ENCODE measurements around the gene PON1. TPM values are rescaled to one million over a fixed set of nuclear protein-coding genes. Genes with fewer than 3 reads are reported as not detected.

The PON1 gene
- total and polyA plus RNA-seq, 12 donors = 0.54 to 103 (median 5.4) TPM; not detected in 2

DNA sequence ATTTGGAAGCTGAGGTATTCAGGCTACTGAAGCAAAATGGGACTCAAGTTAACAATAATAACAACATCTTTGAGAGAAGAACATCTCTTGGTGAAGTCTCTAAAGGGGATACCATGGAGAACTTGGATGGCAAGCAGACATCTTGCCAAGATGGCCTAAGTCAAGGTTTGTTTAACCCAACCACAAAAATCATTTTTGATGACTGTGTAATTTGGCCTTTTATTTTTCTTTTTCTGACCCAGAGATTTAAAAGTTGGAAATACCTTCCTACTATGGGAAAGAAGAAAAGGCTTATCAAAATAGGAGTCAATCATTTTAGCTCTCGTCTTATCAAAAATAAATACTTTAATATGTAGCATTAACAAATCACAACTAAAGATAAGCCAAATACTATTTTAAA, 72.4 kb downstream of the PON1 start:
- intact Hi-C loops (cut with DNase I) = no loop called here
- 81 to 93% (median 90%) methylated on average over 1 of the region's 1 CpG for WGBS, 4 donors
- no peak overlapping the region for H3K4me3 ChIP-seq

DNA sequence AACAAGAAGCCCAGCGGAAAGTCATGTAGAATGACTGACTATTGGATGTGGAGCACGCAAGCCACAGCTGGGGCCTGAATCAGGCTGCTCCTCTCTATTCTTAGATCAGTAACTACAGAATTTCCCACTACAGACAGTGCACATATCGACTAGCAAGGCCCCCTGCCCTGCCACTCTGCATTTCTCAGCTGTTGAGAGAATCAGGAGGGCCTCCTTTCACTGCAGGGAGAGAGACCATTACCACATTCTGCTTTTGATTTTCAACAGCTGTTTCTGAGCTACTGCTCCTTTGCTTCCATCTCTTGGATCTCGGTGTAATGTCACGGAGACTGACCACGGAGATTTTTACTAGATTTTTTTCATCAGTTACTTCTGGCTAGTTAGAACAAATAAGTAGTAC, 73.8 kb downstream of the PON1 start:
- no peaks in the 10 kb centered on the region for H3K36me3 ChIP-seq (replicated peaks in 1 of 2)
- TF ChIP-seq POLR2A (IDR thresholded peaks at IDR 0.05) = no peak
- TF ChIP-seq, protein P1, sequence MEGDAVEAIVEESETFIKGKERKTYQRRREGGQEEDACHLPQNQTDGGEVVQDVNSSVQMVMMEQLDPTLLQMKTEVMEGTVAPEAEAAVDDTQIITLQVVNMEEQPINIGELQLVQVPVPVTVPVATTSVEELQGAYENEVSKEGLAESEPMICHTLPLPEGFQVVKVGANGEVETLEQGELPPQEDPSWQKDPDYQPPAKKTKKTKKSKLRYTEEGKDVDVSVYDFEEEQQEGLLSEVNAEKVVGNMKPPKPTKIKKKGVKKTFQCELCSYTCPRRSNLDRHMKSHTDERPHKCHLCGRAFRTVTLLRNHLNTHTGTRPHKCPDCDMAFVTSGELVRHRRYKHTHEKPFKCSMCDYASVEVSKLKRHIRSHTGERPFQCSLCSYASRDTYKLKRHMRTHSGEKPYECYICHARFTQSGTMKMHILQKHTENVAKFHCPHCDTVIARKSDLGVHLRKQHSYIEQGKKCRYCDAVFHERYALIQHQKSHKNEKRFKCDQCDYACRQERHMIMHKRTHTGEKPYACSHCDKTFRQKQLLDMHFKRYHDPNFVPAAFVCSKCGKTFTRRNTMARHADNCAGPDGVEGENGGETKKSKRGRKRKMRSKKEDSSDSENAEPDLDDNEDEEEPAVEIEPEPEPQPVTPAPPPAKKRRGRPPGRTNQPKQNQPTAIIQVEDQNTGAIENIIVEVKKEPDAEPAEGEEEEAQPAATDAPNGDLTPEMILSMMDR (IDR thresholded peaks at IDR 0.05) = no peak
- H3K4me1 ChIP-seq (replicated peaks in 1 of 2) = peaks cover 0 to 9% of the 10 kb centered on the region in 2 donors
- H3K4me3 ChIP-seq = no peak overlapping the region
- no peak overlapping the region for H3K27ac ChIP-seq
- intact Hi-C loops (cut with DNase I) = no loop called here
- no peak for DNase-seq
- no peaks in the 10 kb centered on the region for H3K27me3 ChIP-seq
- H3K9me3 ChIP-seq (replicated peaks in 1 of 3) = no peaks in the 10 kb centered on the region
- 86 to 92% (median 90%) methylated on average over 6 of the region's 6 CpGs for whole genome bisulfite sequencing, 4 donors

More for the DNA sequence above, 72.4 kb downstream of the PON1 start:
- Histone ChIP-seq H3K4me1 (replicated peaks in 1 of 2) (peaks cover 0 to 3% of the 10 kb centered on the region in 2 donors), H3K27ac (no peak overlapping the region), H3K27me3 (no peaks in the 10 kb centered on the region), H3K9me3 (replicated peaks in 1 of 3) (no peaks in the 10 kb centered on the region), H3K36me3 (replicated peaks in 1 of 2) (no peaks in the 10 kb centered on the region)
- no peak for TF ChIP-seq POLR2A (IDR thresholded peaks at IDR 0.05)
- TF ChIP-seq, protein P1 (IDR thresholded peaks at IDR 0.05) = no peak
- DNase-seq = no peak

Small RNA genes within 50 kb of the gene (small RNA-seq; reads per million reads assigned to genes)
- gene AC004022.2 = 0 reads per million in 2 donors

Other genes with a start within 250 kb of the PON1 start
- 1 to 10 TPM; 1.2 to 6.6 (median 2.4) TPM for gene PON3, start 71.8 kb upstream of the PON1 start, total RNA-seq
- gene PON3, start 71.8 kb upstream of the PON1 start, polyA plus RNA-seq = 10 to 100 TPM in 1 of 3 donors, 1 to 10 TPM in 2; 3.2 to 18.9 (median 5.6) TPM
- 100 to 1,000 TPM; 153 to 369 (median 234) TPM for gene PON2, start 110.5 kb upstream of the PON1 start, total RNA-seq
- 100 to 1,000 TPM in 2 of 3 donors, 10 to 100 TPM in 1; 74.4 to 360 (median 112) TPM for gene PON2, start 110.5 kb upstream of the PON1 start, polyA plus RNA-seq
- gene ASB4, start 161.4 kb upstream of the PON1 start, total RNA-seq = 100 to 1,000 TPM in 4 of 9 donors, 10 to 100 TPM in 5; 39.9 to 323 (median 89.7) TPM
- 100 to 1,000 TPM in 1 of 3 donors, 10 to 100 TPM in 2; 18.3 to 150 (median 53.4) TPM for gene ASB4, start 161.4 kb upstream of the PON1 start, polyA plus RNA-seq

Measured in adrenal gland (tissue), 12 donors.